CD4-positive, alpha-beta T cell treated with Interleukin-17A for 4 hours (primary cell): ENCODE data around the gene LHX4.
"Not testable (repeated sequence)": the region's sequence is repeated elsewhere in the genome, so short reads cannot be mapped to it uniquely, and the experiment has no call there.

Experiments used
- DNase-seq: peaks from one replicate; pipeline ENCODE4 v3.0.0-alpha.2; 2020; ENCODE audit warnings: mixed read lengths

Gene LHX4

DNA sequence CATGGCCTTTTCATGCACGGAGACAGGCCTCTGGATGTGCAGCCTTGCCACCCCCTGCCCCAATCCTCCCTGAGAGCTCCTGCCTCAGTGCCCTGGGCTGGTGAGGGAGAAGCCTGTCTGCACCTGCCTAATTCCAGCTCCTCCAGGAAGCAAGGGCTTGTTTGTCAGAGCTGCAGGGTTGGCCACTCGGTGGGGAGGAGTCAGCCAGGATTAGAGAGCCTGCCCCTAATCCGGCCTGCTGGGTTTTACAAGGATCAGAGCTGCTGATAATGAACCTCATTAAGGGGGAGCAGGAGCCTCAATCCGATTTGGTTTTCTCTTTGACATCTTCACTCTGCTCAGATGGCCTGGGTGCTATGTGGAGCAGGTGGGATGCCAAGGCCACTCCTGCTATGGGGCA lies 31.9 kb upstream of the LHX4 start:
- DNase-seq = no peak

DNA sequence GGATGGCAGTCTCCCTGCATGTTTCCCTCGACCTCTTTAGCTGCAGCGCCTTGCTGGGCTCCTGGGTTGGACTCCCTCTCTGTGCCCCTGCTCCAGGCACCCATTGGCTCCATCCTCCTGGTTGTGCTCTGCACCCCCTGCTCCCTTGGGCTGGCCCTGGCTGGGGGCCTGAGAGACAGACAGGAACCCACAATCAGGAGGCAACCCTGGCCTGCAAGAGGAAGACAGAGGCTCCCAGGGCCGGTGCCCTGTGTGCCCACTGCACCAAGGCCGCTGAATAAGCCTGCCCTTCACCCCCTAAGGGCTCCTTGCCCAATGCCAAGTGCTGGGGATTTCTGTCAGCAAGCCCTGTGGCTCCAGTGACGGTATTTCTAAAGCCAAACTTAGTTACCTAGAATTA lies 31.5 kb upstream of the LHX4 start:
- DNase-seq = no peak

DNA sequence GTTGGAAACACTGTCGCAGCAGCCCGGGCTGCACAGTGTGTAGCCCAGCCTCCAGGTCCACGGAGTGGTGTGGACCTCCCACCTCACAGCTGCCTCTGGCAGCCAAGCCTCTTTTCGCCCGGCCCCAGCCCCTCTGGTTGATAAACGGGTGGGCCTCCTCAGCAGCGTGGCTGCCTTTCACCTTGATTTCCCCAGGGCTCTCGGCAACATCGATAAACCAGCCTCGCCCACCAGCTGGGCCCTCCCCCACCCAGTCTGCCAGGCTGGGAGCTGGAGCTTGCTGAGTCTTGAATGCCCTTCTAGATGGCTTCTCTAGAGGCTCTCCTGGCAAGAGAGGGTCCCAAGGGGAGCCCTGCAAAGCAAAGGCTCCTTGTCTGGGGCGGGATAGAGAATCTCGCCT lies 31.0 kb upstream of the LHX4 start:
- DNase-seq = no peak

DNA sequence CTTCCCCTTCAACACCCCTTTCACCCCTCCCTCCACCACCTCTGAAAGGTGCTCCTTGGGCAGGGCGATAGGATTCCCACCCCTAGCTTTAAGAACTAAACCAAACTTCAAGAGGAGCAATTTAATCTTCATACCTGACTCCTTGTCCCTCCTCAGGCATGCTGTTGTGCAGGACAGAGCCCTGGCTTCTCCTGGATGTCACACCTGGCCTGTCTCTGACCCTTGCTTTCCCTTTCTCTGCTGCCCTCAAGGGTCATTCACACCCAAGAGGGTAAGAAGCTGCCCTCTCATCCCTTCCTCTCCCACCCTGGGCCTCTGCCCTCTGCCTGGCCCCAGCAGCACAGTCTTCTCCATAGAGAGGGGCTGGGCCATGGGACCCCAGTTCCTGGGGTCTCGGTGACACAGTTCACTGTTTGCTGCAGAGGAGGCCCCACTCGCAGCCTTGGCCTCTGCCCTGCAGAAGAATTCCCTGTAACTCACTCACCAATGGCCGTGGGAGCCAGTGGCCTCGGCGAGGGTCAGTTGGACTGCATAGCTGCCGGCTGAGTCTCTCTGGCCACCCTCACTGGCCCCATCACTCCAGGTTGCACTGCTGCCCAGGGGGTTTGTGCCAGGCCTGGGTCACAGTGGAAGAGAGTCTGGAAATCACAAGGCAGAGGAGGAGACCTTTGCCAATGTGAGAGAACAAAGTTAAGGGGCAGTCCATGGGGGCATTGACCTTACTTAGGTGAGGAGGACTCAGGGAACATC lies 28.4 kb upstream of the LHX4 start:
- no peak for DNase-seq

DNA sequence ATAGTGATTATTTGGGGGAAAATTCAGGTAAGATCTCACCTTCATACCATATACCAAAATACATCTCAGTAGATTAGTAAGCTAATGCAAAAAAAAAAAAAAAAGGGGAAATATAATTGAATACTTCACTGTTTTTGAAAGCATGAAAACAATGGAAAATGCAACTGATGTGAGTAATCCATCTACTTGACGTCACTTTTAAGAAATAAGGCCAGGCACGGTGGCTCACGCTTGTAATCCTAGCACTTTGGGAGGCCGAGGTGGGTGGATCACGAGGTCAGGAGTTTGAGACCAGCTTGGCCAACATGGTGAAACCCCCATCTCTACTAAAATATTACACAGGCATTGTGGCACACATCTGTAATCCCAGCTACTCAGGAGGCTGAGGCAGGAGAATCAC lies 27.5 kb upstream of the LHX4 start:
- not testable (repeated sequence) for DNase-seq

DNA sequence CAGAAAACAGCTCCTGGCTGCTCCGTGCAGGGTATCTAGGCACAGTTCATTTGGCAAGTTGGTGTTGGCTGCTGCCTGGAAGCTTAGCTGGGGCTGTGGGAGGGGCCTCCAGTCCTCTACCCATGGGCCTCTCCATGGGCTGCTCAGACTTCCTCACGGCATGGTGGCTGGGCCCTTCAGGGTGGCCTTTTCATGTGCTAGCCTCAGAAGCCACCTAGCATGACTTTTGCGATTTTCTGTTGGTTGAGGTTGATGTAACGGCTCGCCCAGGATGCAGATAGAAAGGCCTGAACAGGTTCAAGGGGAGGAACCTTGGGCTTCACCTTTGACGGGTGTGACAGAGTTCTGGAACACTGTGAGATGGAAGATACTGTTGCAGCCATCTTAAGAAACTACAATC lies 25.8 kb upstream of the LHX4 start:
- DNase-seq = no peak

DNA sequence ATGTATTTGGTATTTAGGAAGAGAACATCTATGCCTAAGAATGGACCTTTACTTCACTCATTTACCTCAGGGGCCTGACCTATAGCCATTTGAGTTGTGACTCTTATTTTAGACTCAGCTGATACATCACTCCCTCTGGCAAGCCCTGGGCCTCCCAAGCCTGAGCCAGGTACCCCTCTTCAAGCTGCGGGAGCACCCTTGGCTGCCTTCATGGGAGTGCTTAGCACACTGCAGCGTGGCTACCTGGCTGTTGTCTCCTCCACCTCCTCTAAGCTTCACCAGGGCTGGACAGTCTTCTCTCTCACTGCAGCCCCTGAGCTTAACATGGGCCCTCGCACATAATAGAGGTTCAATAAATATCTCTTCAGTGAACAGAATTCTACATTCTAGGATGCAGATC lies 23.5 kb upstream of the LHX4 start:
- DNase-seq = no peak

DNA sequence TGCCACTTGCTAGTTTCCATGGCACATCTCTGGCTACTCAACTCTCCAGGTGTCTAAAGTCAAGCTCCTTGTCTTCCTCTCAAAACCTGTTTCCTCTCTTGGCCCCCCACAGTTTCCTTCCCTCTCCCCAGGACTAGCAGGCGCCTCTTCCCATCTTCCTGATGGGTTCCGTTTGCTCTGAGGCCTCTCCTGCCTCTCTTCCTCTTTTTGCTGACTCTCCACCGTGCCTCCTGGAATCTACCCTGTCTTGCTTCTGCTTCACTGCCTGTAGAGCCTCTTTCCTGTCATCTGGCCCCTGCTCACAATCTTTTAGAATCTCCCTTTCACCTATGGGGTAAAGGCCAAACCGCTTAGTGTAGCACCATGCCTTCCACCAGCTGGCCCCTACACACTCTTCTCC lies 21.8 kb upstream of the LHX4 start:
- DNase-seq = no peak

DNA sequence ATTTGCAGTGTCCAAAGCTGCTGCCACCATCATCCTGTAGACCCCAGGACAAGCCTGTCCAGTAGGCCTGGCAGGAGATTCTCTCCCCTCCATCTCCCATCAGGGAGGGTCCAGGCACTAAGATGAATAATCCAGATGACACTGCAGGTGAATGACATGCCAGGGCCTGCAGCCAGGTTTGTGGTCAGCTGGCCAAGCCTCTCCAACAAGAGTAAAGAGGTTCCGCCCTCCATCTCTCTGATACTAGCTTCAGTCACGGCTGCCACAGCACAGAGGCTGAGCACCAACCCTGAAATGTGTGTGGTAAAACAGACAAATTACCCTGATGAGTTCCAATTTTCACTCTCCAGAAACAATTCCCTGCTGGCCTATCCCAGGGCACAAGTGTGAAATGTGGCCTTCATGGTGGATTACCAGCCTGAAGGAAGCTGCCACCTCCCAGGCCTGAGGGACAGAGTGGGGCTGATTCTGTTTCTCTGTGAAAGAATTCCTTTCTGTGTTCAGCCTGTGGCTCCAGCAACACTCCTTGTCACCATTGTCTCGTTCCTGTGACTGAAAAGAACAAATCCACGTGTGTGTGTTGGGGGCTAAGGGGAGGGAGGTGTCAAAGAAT lies 19.9 kb upstream of the LHX4 start:
- DNase-seq = no peak

DNA sequence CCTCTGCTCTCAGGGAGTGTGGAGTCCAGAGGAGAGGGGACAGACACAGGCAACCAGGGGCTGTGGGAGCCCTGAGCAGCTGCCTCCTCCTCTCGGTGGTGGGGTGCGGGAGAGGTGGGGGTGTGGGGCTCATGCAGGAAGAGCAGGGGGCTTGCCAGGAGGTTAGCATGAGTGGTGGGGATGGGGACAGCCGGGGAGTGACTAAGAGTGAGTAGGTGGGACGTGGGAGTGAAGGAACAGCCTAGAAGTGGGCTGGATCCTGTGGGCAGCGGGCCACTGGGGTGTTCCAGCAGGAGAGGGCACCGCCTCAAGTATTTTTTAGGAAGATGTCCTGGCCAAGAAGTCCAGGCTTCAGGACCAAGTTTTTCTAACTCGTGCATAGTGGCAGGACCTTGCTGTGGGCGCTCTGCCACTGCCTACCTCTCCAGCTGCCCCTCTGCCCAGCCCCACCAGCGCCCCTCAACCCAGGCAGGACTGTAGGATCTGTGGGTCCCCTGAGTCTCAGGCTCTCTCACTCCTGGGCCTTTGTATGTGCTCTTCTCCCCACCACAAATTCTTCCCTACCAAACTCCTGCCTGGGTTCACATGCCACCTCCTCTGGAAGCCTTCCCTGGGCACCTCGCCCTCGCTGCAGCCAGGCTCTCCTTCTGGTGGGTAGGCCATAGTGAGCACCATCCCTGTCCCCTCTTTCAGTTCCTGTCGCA lies 18.8 kb upstream of the LHX4 start:
- DNase-seq = no peak

DNA sequence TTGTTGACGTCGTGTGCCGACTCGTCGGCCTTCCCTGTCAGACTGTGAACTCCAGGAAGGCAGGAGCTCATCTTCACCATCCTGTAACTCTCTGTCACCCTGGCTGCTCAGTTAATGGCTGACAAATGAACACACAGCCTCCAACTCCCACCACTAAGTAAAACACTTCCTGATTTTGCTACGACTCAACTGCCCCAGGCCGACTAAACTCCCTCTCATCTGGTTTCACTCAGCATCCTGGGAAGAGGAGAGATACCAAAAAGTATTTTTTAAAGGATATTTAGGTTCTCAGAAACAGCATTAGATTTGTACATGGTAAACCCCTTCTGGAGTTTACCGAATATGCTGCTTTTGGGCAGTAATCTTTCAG lies 18.2 kb upstream of the LHX4 start:
- DNase-seq = no peak

DNA sequence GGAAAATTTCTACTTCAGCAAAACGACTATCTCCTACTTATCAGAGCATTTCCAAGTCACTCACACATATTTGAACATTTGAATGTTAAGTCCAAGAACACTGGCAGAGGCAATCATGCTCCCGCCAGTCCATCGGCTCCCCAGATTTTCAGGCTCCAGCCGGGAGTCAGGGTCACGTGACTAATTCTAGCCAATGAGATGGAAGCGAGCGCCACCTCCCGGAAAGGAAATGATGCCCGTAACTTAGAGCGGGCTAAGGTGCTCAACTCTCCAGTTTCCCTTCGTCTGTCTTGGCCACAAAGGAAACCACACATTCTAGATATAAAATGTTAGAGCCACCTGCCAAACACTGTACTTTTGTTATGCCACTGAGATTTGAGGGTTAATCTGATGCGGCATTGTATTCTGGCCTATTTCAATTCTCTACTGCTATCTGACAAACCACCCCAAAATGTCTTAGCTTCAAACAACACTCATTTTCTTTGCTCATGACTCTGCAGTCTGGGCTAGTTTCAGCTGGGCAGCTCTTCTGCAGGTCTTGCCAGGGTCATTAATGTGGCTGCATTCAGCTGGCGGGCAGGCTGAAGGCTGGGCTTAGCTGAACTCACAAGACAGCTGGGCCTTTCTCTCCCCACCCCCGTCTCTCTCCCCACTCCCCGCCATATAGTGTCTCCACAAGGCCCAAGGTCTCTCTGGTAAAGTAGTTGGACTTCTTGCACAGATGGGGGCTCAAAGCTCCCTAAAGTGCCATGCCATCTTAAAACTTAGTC lies 16.5 kb upstream of the LHX4 start:
- DNase-seq = peak; percentile 53

DNA sequence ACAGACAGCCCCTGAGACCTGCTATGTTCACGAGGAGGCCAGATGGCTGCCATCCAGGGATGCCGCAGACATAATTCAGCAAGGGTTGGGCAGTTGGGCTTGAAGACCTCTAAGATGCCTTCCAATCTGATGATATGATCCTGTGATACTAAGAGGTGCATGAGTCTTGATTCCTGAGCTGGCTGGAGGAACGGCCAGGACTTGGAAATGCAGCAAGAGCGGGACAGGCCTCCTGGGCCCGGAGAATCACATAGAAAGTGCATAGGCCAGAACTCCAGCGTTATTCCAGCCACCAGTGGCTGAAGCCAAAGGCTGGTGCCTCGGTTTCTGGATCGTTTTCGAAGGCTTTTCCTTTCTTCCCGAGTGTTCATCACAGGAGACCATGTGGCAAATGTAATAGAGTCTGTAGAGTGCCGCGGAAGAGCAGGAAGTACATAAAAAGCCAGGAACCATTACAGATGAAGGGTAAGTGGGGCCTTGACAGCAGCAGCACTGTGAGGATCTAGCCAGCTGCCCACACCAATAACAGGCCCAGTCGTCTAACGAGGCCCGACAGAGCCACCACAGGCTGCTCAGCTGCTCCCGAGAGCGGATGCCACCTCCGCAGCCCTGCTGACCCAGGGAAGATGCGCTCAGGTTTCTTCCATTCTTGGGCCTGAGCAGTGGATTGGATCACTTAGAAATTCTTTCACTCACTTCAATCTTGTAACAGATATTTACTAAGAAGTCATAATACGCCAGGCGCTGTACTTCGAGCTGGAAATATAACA lies 14.0 kb upstream of the LHX4 start:
- DNase-seq = no peak

DNA sequence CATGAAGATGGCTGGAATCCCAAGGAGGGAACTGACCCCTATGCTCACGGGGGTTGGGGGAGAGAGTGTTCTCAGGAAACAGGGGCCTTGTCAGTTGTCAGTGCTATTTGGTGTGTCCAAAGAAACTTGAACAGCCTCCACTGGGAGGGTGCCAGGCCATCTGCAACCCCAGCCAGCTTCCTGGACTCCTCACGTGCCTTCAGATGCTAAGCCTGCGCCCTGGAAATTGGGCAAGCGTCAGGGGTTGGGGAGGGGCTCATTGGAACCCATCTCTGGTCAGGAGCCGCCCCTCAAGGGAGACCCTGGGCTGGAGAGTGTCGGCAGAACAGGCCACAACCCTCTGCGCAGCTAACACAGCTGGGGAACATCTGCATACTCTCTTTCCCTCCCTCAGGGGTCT lies 13.1 kb upstream of the LHX4 start:
- no peak for DNase-seq

DNA sequence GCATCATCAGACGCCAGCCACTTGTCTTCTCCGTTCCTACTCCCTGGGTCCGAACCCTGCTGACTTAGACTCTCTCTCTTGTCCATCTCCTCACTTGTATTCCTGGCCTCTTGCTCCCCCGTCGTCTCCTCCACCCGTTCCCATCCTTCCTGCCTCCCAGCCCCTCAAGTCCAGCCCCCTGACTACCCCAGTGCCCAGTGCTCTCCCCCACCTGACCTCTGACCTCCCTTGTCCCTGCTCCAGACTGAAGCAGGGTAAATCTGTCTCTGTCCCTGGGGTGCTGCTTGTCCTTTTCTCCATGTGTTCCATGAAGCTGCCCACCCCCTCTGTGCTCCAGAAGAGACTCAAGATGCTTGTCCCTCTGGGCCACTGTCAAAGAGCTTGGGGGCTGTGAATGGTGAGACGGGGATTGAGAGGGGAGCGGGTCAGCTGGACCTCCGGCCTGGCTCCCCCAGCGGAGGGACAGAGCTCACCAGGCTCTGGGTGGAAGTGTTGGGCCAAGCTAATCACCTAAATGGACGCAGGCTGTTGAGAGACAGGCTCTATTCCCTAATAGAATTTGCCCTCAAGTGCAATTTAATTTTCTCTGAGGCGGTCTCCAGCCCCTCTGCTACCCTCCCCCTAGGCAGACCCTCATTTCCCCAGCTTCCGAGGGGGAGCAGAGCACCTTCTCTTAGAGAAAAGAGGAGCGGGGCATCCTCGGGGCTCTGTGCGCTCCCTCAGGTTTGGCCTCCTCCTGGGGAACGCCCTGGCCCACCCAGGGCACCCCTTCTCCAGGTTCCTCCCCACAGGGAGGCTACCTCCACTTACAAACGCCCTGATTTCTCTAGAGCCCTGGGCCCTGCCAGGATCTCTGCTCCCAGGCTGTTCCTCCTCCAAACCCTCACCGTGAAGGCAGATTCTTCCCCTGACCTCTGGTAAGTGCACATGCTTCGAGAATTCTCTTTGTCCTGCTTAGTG lies 11.0 kb upstream of the LHX4 start:
- no peak for DNase-seq

DNA sequence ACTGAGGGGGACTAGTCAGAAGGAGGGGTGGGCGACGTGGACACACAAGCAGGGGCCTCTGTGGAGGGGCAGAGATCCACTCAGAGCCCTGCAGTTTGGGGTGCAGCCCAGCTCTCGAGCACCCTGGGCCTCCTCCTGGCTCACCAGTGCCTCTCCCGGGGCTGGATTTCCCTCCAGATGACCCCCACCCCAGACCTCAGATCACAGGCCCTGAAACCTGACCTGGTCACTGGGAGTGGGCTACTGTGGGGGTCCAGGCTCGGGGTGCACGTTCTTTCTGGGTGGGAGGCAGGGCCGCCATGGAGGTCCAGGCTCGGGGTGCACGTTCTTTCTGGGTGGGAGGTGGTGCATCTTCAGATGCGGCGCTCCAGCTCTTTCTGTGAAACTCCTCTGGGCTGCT lies 10.3 kb upstream of the LHX4 start:
- DNase-seq = no peak

DNA sequence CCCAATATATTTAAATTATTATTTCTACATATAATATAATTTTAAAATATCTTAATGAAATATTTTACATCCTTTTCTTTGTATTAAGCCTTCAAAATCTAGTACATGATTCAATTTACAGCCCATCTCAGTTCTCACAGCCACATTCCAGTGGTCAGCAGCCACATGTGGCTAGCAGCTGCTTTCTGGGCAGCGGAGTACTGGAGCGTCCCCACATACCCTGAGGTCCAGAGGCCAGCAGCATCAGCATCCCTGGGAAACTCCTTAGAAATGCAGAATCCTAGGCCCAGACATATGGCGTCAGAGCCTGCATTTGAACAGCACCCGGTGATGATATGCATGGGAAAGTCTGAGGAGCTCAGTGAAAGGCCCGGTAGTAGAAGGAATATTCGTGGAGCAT lies 8.6 kb upstream of the LHX4 start:
- no peak for DNase-seq

DNA sequence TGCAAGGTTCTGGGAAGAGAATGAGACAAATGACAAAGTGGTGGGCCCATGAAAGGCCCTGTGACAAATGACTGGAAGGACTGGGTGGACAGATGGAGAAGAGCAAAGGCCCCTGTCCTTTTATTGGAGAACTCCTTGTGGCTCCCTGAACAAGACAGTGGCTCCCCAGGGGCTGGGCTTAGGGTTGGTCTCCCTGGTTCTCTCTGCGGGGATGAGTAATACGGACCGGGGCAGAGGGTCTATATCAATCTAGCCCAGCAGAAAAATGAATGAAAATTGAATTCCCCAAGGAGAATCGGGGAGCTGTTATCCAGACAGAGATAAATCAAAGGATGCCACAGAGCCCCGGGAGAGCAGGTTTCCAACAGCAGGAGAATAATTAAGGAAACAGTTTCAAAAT lies 5.2 kb upstream of the LHX4 start:
- no peak for DNase-seq

DNA sequence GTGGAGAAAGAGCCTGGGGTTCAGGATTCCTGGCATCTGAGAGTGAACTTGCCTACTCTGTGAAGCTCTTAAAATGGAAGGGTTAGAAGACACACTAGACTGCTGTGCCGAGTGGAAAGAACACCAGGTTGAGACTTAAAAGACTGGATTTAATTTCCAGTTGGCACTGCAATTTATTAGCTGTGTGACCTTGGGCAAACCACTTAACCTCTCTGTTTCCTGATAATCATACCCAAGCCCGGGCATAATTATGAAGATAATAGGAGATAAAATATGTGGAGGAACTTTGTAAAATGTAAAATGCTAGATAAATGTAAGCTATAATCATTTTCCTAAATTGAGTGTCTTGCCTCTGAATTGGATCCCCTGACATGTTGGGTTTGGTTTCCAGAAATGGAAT lies 4.7 kb upstream of the LHX4 start:
- DNase-seq = no peak

DNA sequence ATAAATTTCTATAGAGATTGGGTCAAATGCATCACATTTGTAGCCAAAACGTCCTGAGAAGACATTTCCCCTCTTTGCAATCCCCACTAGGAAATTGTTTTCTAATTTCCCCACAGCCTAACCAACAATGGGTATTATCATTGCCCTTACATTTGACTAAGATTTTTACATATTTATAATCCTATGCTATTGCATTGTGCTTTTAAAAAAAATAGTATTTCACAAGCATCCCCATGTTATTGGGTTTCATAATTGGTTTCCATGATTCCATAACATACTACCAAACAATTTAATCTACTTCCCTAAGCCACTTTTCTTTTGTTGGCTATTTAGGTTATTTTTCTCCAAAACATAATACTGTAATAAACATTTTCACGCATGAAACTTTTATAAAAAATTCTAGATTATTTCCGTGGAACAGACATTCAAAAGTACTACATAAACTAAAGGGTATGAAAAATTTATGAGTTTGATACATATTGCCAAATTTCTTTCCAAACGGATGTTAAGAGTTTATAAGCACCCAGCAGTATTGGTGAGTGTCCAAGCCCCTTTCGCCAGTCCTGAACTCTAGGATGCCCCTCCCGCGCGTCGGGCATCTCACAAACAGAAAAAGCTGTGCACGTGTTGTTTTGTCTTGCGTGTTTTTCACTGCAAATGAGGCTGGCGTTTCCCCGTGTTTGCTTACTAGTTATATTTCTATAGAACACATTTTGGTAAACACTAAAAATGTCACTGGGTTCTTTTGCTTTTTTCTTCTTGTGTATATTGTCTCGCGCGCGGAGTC lies 2.0 kb upstream of the LHX4 start:
- DNase-seq = no peak
